Dermis microvascular lymphatic vessel endothelial cell (primary cell): ENCODE data around the gene TEX264. TPM values are rescaled to one million over a fixed set of nuclear protein-coding genes. Genes with fewer than 3 reads are reported as not detected.

Experiments
- DNase-seq, 2 donors: peaks; one replicate each; pipeline versions ENCODE4 v3.0.0 to v3.0.0-alpha.2; 2010; ENCODE audit warnings: low read depth in 2 of 2
- total RNA-seq: library from RNA; depleted of rRNA; stranded (reverse); fragments of >200 nt; gene quantifications from 2 replicates; pipeline ENCODE4 v1.2.1, GENCODE V29; 2014

TEX264 gene
- total RNA-seq, 1 donor from 2014 or later = 28.9 TPM

- DNase-seq = no peak
Measured at GRCh38 chr3:51748327-51748726, 77.3 kb downstream of the TEX264 start.

GRCh38 chr3:51750878-51751277 is 79.8 kb downstream of the TEX264 start:
- DNase-seq = no peak

- DNase-seq = no peak
Measured at GRCh38 chr3:51751287-51751686, 80.2 kb downstream of the TEX264 start.

Other genes with a start within 250 kb of the TEX264 start
- gene DCAF1, start 171.2 kb upstream of the TEX264 start, total RNA-seq = 12.5 and 15.4 TPM in 2 replicates
- gene RAD54L2, start 132.5 kb upstream of the TEX264 start, total RNA-seq = 11.3 and 14.7 TPM in 2 replicates
- under 0.01 TPM in 2 replicates for gene GRM2, start 35.8 kb downstream of the TEX264 start, total RNA-seq
- gene IQCF6, start 108.0 kb downstream of the TEX264 start, total RNA-seq = not detected in 2 replicates
- gene IQCF2, start 190.4 kb downstream of the TEX264 start, total RNA-seq = not detected in 2 replicates
- gene IQCF5, start 204.3 kb downstream of the TEX264 start, total RNA-seq = not detected in 2 replicates
- not detected in 2 replicates for gene IQCF1, start 232.1 kb downstream of the TEX264 start, total RNA-seq